GM21786 (cell line): ENCODE data around the gene LRRC37A2.
"Not testable (repeated sequence)": the region's sequence is repeated elsewhere in the genome, so short reads cannot be mapped to it uniquely, and the experiment has no call there.

Experiments used
- ATAC-seq: cut with Tn5 transposase; IDR thresholded peaks from one replicate; pipeline ENCODE4 v1.9.1; 2021; ENCODE audit not compliant: unreplicated experiment

LRRC37A2 gene

GRCh38 chr17:46591332-46591731, 79.1 kb downstream of the LRRC37A2 start:
- not testable (repeated sequence) for ATAC-seq

GRCh38 chr17:46598344-46598931, 86.2 kb downstream of the LRRC37A2 start:
- not testable (repeated sequence) for ATAC-seq

- not testable (repeated sequence) for ATAC-seq
Measured at GRCh38 chr17:46600767-46601166, 88.5 kb downstream of the LRRC37A2 start.

GRCh38 chr17:46603125-46603524, 90.9 kb downstream of the LRRC37A2 start:
- peak; percentile 78 for ATAC-seq
